ENCODE data around the gene TMEM125. TPM values are rescaled to one million over a fixed set of nuclear protein-coding genes. Genes with fewer than 3 reads are reported as not detected.

TMEM125 gene
- total and polyA plus RNA-seq, 5 donors from 2014 or later = not detected

GRCh38 chr1:43277116-43277876, 7.5 kb downstream of the TMEM125 start:
- no peak overlapping the region for H3K27ac Mint-ChIP-seq

DNA sequence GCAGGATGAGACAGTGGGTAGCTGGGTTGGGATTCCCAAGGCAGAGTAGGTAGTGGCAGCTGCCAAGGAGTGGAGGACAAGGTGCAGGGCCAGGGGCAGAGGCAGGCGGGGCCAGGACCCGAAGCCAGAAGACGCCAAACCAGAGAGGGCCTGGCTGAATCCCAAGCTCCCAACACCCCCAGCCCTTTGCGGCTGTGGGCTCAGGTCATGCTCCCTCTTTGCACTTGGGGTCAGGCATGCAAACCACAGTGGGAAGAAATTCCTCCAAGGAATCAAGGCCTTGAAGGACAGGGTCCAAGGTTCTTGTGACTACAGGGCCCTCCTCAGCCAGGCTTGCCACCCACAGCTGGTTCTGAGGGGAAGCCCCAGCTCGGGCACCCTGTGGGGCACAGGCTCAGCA, 9.4 kb downstream of the TMEM125 start:
- peaks cover 0 to 5% (median 0%) of the 10 kb centered on the region in 7 donors for H3K9me3 Mint-ChIP-seq
- ATAC-seq (ENCODE audit: low read depth in 2 of 2) = no peak
- no peak overlapping the region for H3K4me3 ChIP-seq (ENCODE audit: low read depth, low read length)
- peaks cover 0 to 11% (median 8%) of the 10 kb centered on the region in 4 donors for H3K4me1 Mint-ChIP-seq
- H3K27me3 ChIP-seq (ENCODE audit: control insufficient read depth, insufficient read depth, low read length) = no peaks in the 10 kb centered on the region
- H3K27me3 Mint-ChIP-seq = peaks cover 4% of the 10 kb centered on the region
- H3K27ac Mint-ChIP-seq = no peak overlapping the region
- no peaks in the 10 kb centered on the region for H3K9me3 ChIP-seq (ENCODE audit: control insufficient read depth in 2 of 2, low read length in 2 of 2)
- H3K4me3 Mint-ChIP-seq = no peak overlapping the region
- no peak overlapping the region for H3K27ac ChIP-seq (ENCODE audit: insufficient read depth, low read length, poor library complexity, severe bottlenecking)
- H3K4me1 ChIP-seq (ENCODE audit: control insufficient read depth, insufficient read depth, low read length, poor library complexity, severe bottlenecking) = peaks cover 4% of the 10 kb centered on the region
- peaks cover 5% of the 10 kb centered on the region for H3K36me3 Mint-ChIP-seq
- H3K36me3 ChIP-seq (ENCODE audit: control insufficient read depth, insufficient read depth, low read length) = no peaks in the 10 kb centered on the region
- DNase-seq = no peak

More at GRCh38 chr1:43277116-43277876, 7.5 kb downstream of the TMEM125 start:
- ATAC-seq (ENCODE audit: low read depth in 2 of 2) = no peak
- H3K27me3 ChIP-seq (ENCODE audit: control insufficient read depth, insufficient read depth, low read length) = no peaks in the 10 kb centered on the region
- no peak overlapping the region for H3K27ac ChIP-seq (ENCODE audit: insufficient read depth, low read length, poor library complexity, severe bottlenecking)
- Mint-ChIP-seq H3K27me3 (peaks cover 4% of the 10 kb centered on the region), H3K4me3 (no peak overlapping the region), H3K36me3 (peaks cover 5% of the 10 kb centered on the region), H3K4me1 (peaks cover 0 to 11% (median 8%) of the 10 kb centered on the region in 4 donors), H3K9me3 (peaks cover 0 to 6% (median 0%) of the 10 kb centered on the region in 7 donors)
- H3K4me1 ChIP-seq (ENCODE audit: control insufficient read depth, insufficient read depth, low read length, poor library complexity, severe bottlenecking) = peaks cover 5% of the 10 kb centered on the region
- H3K36me3 ChIP-seq (ENCODE audit: control insufficient read depth, insufficient read depth, low read length) = no peaks in the 10 kb centered on the region
- DNase-seq = no peak
- no peaks in the 10 kb centered on the region for H3K9me3 ChIP-seq (ENCODE audit: control insufficient read depth in 2 of 2, low read length in 2 of 2)
- no peak overlapping the region for H3K4me3 ChIP-seq (ENCODE audit: low read depth, low read length)

GRCh38 chr1:43279666-43280065, 9.9 kb downstream of the TMEM125 start:
- Histone ChIP-seq H3K27me3 (ENCODE audit: control insufficient read depth, insufficient read depth, low read length) (no peaks in the 10 kb centered on the region), H3K9me3 (ENCODE audit: control insufficient read depth in 2 of 2, low read length in 2 of 2) (no peaks in the 10 kb centered on the region), H3K4me3 (ENCODE audit: low read depth, low read length) (no peak overlapping the region), H3K36me3 (ENCODE audit: control insufficient read depth, insufficient read depth, low read length) (no peaks in the 10 kb centered on the region), H3K4me1 (ENCODE audit: control insufficient read depth, insufficient read depth, low read length, poor library complexity, severe bottlenecking) (no peaks in the 10 kb centered on the region), H3K27ac (ENCODE audit: insufficient read depth, low read length, poor library complexity, severe bottlenecking) (no peak overlapping the region)
- peaks cover 0 to 7% (median 4%) of the 10 kb centered on the region in 4 donors for H3K4me1 Mint-ChIP-seq
- no peak overlapping the region for H3K27ac Mint-ChIP-seq
- ATAC-seq (ENCODE audit: low read depth in 2 of 2) = no peak
- H3K27me3 Mint-ChIP-seq = peaks cover 4% of the 10 kb centered on the region
- peaks cover 0 to 4% (median 0%) of the 10 kb centered on the region in 7 donors for H3K9me3 Mint-ChIP-seq
- peaks cover 5% of the 10 kb centered on the region for H3K36me3 Mint-ChIP-seq
- DNase-seq = no peak
- H3K4me3 Mint-ChIP-seq = no peak overlapping the region

DNA sequence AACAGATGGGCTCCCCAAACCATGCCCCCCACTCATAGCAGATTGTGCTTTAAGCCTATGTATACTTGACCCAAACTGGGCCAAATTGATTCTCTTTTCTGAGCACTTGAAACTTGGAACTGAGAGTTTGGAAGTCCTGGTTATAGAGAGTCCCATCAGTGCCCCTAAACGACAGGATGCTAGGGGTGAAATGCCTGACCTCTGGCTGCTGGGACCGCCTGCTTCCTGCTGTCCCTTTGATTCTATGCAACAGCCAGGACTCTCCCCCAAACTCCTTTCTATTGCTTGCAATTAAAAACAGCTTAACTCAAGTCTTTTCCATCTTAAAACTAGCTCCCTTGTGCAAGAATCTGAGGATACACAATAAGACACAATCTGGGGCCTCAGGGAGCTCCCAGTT, 10.9 kb downstream of the TMEM125 start:
- DNase-seq (no peak), ATAC-seq (ENCODE audit: low read depth in 2 of 2) (no peak)
- Histone ChIP-seq H3K27me3 (ENCODE audit: control insufficient read depth, insufficient read depth, low read length) (no peaks in the 10 kb centered on the region), H3K36me3 (ENCODE audit: control insufficient read depth, insufficient read depth, low read length) (no peaks in the 10 kb centered on the region), H3K4me1 (ENCODE audit: control insufficient read depth, insufficient read depth, low read length, poor library complexity, severe bottlenecking) (no peaks in the 10 kb centered on the region), H3K27ac (ENCODE audit: insufficient read depth, low read length, poor library complexity, severe bottlenecking) (no peak overlapping the region), H3K4me3 (ENCODE audit: low read depth, low read length) (no peak overlapping the region), H3K9me3 (ENCODE audit: control insufficient read depth in 2 of 2, low read length in 2 of 2) (no peaks in the 10 kb centered on the region)
- H3K4me3 Mint-ChIP-seq = no peak overlapping the region
- peaks cover 0 to 2% (median 0%) of the 10 kb centered on the region in 4 donors for H3K4me1 Mint-ChIP-seq
- H3K9me3 Mint-ChIP-seq = no peaks in the 10 kb centered on the region
- peaks cover 4% of the 10 kb centered on the region for H3K27me3 Mint-ChIP-seq
- H3K36me3 Mint-ChIP-seq = no peaks in the 10 kb centered on the region
- no peak overlapping the region for H3K27ac Mint-ChIP-seq

- Histone ChIP-seq H3K27ac (ENCODE audit: insufficient read depth, low read length, poor library complexity, severe bottlenecking) (no peak overlapping the region), H3K4me3 (ENCODE audit: low read depth, low read length) (no peak overlapping the region), H3K4me1 (ENCODE audit: control insufficient read depth, insufficient read depth, low read length, poor library complexity, severe bottlenecking) (no peaks in the 10 kb centered on the region), H3K9me3 (ENCODE audit: control insufficient read depth in 2 of 2, low read length in 2 of 2) (no peaks in the 10 kb centered on the region), H3K27me3 (ENCODE audit: control insufficient read depth, insufficient read depth, low read length) (no peaks in the 10 kb centered on the region), H3K36me3 (ENCODE audit: control insufficient read depth, insufficient read depth, low read length) (no peaks in the 10 kb centered on the region)
- Mint-ChIP-seq H3K9me3 (no peaks in the 10 kb centered on the region), H3K4me3 (no peak overlapping the region), H3K36me3 (no peaks in the 10 kb centered on the region), H3K27ac (no peak overlapping the region), H3K4me1 (peaks cover 0 to 2% (median 0%) of the 10 kb centered on the region in 4 donors), H3K27me3 (peaks cover 4% of the 10 kb centered on the region)
- DNase-seq = no peak
- no peak for ATAC-seq (ENCODE audit: low read depth in 2 of 2)
Observed at GRCh38 chr1:43282220-43283195, 12.7 kb downstream of the TMEM125 start.

DNA sequence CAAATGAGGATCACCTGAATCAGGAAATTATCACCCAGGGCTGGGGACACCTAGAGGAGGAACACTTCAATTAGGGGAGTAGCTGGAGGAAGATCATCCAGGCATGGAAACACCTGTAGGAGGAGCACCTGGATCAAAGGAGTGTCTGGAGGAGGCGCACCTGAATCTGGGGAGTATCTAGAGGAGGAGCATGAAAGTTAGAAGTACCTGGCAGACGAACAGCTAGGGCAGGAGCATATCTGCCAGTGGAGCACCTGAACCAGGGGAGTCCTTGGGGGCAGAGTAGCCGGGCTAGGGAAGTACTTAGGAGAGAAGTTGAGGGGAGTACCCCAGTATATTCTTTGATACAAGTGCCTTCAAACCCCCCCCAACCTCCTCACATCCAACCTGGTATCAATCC, 14.3 kb downstream of the TMEM125 start:
- H3K9me3 ChIP-seq (ENCODE audit: control insufficient read depth in 2 of 2, low read length in 2 of 2) = no peaks in the 10 kb centered on the region
- H3K4me3 ChIP-seq (ENCODE audit: low read depth, low read length) = no peak overlapping the region
- H3K4me1 Mint-ChIP-seq = peaks cover 0 to 2% (median 0%) of the 10 kb centered on the region in 4 donors
- no peaks in the 10 kb centered on the region for H3K36me3 Mint-ChIP-seq
- DNase-seq = no peak
- no peaks in the 10 kb centered on the region for H3K36me3 ChIP-seq (ENCODE audit: control insufficient read depth, insufficient read depth, low read length)
- H3K4me1 ChIP-seq (ENCODE audit: control insufficient read depth, insufficient read depth, low read length, poor library complexity, severe bottlenecking) = no peaks in the 10 kb centered on the region
- H3K4me3 Mint-ChIP-seq = no peak overlapping the region
- no peaks in the 10 kb centered on the region for H3K27me3 ChIP-seq (ENCODE audit: control insufficient read depth, insufficient read depth, low read length)
- no peak for ATAC-seq (ENCODE audit: low read depth in 2 of 2)
- no peaks in the 10 kb centered on the region for H3K9me3 Mint-ChIP-seq
- peaks cover 4% of the 10 kb centered on the region for H3K27me3 Mint-ChIP-seq
- no peak overlapping the region for H3K27ac Mint-ChIP-seq
- no peak overlapping the region for H3K27ac ChIP-seq (ENCODE audit: insufficient read depth, low read length, poor library complexity, severe bottlenecking)

DNA sequence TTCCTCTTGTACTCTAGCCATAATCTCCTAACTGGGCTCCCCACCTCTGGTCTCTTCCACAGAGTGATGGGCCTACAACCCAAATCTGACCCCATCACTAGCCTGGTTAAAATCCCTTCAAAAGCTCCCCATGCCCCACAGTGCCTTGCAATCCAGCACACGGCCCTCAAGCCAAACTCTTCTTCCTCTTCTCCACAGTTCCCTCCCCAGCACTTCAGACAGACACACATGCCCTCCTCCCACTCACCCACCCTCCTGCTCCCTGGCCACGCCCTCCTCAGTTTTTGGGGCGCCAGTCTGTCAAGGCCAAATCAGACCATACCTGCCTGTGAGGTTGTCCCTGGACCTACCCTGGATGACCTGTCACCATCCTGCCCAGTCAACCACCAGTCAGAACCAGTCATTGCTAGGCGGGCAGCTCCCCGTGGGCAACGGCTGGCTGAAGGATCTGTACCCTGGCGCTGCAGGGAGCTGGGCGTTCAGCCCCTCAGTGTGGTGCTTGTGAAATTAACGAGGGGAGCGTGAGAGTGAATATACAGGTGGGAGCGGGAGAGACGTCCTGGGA, 14.8 kb downstream of the TMEM125 start:
- H3K9me3 Mint-ChIP-seq = no peaks in the 10 kb centered on the region

More for the DNA sequence above, 14.8 kb downstream of the TMEM125 start:
- Histone ChIP-seq H3K27ac (ENCODE audit: insufficient read depth, low read length, poor library complexity, severe bottlenecking) (no peak overlapping the region), H3K9me3 (ENCODE audit: control insufficient read depth in 2 of 2, low read length in 2 of 2) (no peaks in the 10 kb centered on the region), H3K4me1 (ENCODE audit: control insufficient read depth, insufficient read depth, low read length, poor library complexity, severe bottlenecking) (no peaks in the 10 kb centered on the region), H3K36me3 (ENCODE audit: control insufficient read depth, insufficient read depth, low read length) (no peaks in the 10 kb centered on the region), H3K4me3 (ENCODE audit: low read depth, low read length) (no peak overlapping the region), H3K27me3 (ENCODE audit: control insufficient read depth, insufficient read depth, low read length) (no peaks in the 10 kb centered on the region)
- peaks cover 4% of the 10 kb centered on the region for H3K27me3 Mint-ChIP-seq
- peaks cover 0 to 2% (median 0%) of the 10 kb centered on the region in 4 donors for H3K4me1 Mint-ChIP-seq
- H3K36me3 Mint-ChIP-seq = no peaks in the 10 kb centered on the region
- DNase-seq (no peak), ATAC-seq (ENCODE audit: low read depth in 2 of 2) (no peak)
- peak overlapping the region in 1 of 4 donors; percentile 45 for H3K4me3 Mint-ChIP-seq
- no peak overlapping the region for H3K27ac Mint-ChIP-seq
